Measurements from ENCODE around the gene SUMO4.

The SUMO4 gene

GRCh38 chr6:149405823-149406765 is 6.0 kb downstream of the SUMO4 start:
- no peak overlapping the region for H3K4me3 Mint-ChIP-seq

GRCh38 chr6:149409617-149410016 is 9.6 kb downstream of the SUMO4 start:
- Mint-ChIP-seq H3K4me3 (no peak overlapping the region), H3K27ac (no peak overlapping the region), H3K4me1 (no peaks in the 10 kb centered on the region), H3K27me3 (ENCODE audit: low read depth, poor library complexity) (no peaks in the 10 kb centered on the region), H3K9me3 (peaks cover under 1% of the 10 kb centered on the region), H3K36me3 (ENCODE audit: low read depth) (peaks cover 49% of the 10 kb centered on the region)
- DNase-seq = no peak
- TF ChIP-seq CTCF (IDR thresholded peaks at IDR 0.05) = no peak

More at GRCh38 chr6:149405823-149406765, 6.0 kb downstream of the SUMO4 start:
- H3K9me3 Mint-ChIP-seq = no peaks in the 10 kb centered on the region
- no peak overlapping the region for H3K27ac Mint-ChIP-seq
- H3K36me3 Mint-ChIP-seq (ENCODE audit: low read depth) = peaks cover 64% of the 10 kb centered on the region
- no peaks in the 10 kb centered on the region for H3K27me3 Mint-ChIP-seq (ENCODE audit: low read depth, poor library complexity)
- no peak for DNase-seq
- no peak for TF ChIP-seq CTCF (IDR thresholded peaks at IDR 0.05)
- H3K4me1 Mint-ChIP-seq = no peaks in the 10 kb centered on the region

GRCh38 chr6:149410557-149410956 is 10.5 kb downstream of the SUMO4 start:
- Mint-ChIP-seq H3K27me3 (ENCODE audit: low read depth, poor library complexity) (no peaks in the 10 kb centered on the region), H3K4me1 (no peaks in the 10 kb centered on the region), H3K4me3 (no peak overlapping the region), H3K36me3 (ENCODE audit: low read depth) (peaks cover 49% of the 10 kb centered on the region), H3K27ac (no peak overlapping the region), H3K9me3 (peaks cover 10% of the 10 kb centered on the region)
- TF ChIP-seq CTCF (IDR thresholded peaks at IDR 0.05) = no peak
- no peak for DNase-seq

GRCh38 chr6:149414009-149414408 is 13.9 kb downstream of the SUMO4 start:
- Mint-ChIP-seq H3K27me3 (ENCODE audit: low read depth, poor library complexity) (no peaks in the 10 kb centered on the region), H3K9me3 (peaks cover 26% of the 10 kb centered on the region), H3K36me3 (ENCODE audit: low read depth) (peaks cover 55% of the 10 kb centered on the region), H3K4me1 (no peaks in the 10 kb centered on the region), H3K4me3 (no peak overlapping the region), H3K27ac (no peak overlapping the region)
- DNase-seq = no peak
- no peak for TF ChIP-seq CTCF (IDR thresholded peaks at IDR 0.05)

- Mint-ChIP-seq H3K27ac (no peak overlapping the region), H3K36me3 (ENCODE audit: low read depth) (peaks cover 55% of the 10 kb centered on the region), H3K4me1 (no peaks in the 10 kb centered on the region), H3K4me3 (no peak overlapping the region), H3K27me3 (ENCODE audit: low read depth, poor library complexity) (no peaks in the 10 kb centered on the region), H3K9me3 (peaks cover 26% of the 10 kb centered on the region)
- TF ChIP-seq CTCF (IDR thresholded peaks at IDR 0.05) = no peak
- no peak for DNase-seq
Measured at GRCh38 chr6:149414821-149415220, 14.8 kb downstream of the SUMO4 start.
